ENCODE data around the gene KCNN1.
"Not testable (repeated sequence)": the region's sequence is repeated elsewhere in the genome, so short reads cannot be mapped to it uniquely, and the experiment has no call there.

DNA sequence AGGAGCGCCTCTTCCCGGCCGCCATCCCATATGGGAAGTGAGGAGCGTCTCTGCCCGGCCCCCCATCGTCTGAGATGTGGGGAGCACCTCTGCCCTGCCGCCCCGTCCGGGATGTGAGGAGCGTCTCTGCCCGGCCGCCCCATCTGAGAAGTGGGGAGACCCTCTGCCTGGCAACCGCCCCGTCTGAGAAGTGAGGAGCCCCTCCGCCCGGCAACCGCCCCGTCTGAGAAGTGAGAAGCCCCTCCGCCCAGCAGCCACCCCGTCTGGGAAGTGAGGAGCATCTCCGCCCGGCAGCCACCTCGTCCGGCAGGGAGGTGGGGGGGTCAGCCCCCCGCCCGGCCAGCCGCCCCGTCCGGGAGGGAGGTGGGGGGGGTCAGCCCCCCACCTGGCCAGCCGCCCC lies 48.8 kb upstream of the KCNN1 start:
- TF ChIP-seq POLR2AphosphoS5 (IDR thresholded peaks at IDR 0.05; ENCODE audit: low read depth) = not testable (repeated sequence)
- TF ChIP-seq, protein P1, sequence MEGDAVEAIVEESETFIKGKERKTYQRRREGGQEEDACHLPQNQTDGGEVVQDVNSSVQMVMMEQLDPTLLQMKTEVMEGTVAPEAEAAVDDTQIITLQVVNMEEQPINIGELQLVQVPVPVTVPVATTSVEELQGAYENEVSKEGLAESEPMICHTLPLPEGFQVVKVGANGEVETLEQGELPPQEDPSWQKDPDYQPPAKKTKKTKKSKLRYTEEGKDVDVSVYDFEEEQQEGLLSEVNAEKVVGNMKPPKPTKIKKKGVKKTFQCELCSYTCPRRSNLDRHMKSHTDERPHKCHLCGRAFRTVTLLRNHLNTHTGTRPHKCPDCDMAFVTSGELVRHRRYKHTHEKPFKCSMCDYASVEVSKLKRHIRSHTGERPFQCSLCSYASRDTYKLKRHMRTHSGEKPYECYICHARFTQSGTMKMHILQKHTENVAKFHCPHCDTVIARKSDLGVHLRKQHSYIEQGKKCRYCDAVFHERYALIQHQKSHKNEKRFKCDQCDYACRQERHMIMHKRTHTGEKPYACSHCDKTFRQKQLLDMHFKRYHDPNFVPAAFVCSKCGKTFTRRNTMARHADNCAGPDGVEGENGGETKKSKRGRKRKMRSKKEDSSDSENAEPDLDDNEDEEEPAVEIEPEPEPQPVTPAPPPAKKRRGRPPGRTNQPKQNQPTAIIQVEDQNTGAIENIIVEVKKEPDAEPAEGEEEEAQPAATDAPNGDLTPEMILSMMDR (IDR thresholded peaks at IDR 0.05; ENCODE audit: insufficient read depth, low read length) = not testable (repeated sequence)
